KMS-11 (cell line): ENCODE data around the gene ATAD3A.
A peak's percentile ranks its signal among the peaks of the same experiment; 100 is the strongest.

Experiments
- H2AFZ ChIP-seq: fragments of 200-600 bp; sonication (generic); 2 replicates; pipeline ENCODE4 v1.6.1; 2016; ENCODE audit warnings: antibody characterized with exemption, mixed run types, low read depth
- H3K27ac ChIP-seq: fragments of 200-600 bp; sonication (generic); 2 replicates; pipeline ENCODE4 v1.6.1; 2016; ENCODE audit warnings: mild to moderate bottlenecking, mixed run types
- H3K27me3 ChIP-seq: fragments of 200-600 bp; sonication (generic); 2 replicates; pipeline ENCODE4 v1.6.1; 2017; ENCODE audit warnings: mild to moderate bottlenecking, low read depth, mixed run types, moderate library complexity; ENCODE audit not compliant: insufficient read depth
- H3K36me3 ChIP-seq: fragments of 200-600 bp; sonication (generic); 2 replicates; pipeline ENCODE4 v1.6.1; 2017; ENCODE audit warnings: mild to moderate bottlenecking, mixed run types; ENCODE audit not compliant: insufficient read depth
- H3K4me1 ChIP-seq: fragments of 200-600 bp; sonication (generic); 2 replicates; pipeline ENCODE4 v1.6.1; 2016; ENCODE audit warnings: mild to moderate bottlenecking, low read depth, mixed run types; ENCODE audit not compliant: poor library complexity, severe bottlenecking
- H3K4me2 ChIP-seq: fragments of 200-600 bp; sonication (generic); 2 replicates; pipeline ENCODE4 v1.7.0; 2016; ENCODE audit warnings: mild to moderate bottlenecking, mixed run types
- H3K4me3 ChIP-seq: fragments of 200-600 bp; sonication (generic); IDR thresholded peaks from 2 replicates; pipeline ENCODE4 v1.6.1; 2017; ENCODE audit warnings: low read depth, low read length, mixed read lengths; ENCODE audit not compliant: insufficient read depth
- H3K79me2 ChIP-seq: fragments of 200-600 bp; sonication (generic); 2 replicates; pipeline ENCODE4 v1.6.1; 2016; ENCODE audit warnings: low read depth, mixed run types; ENCODE audit not compliant: insufficient read depth
- H3K9ac ChIP-seq: fragments of 200-600 bp; sonication (generic); 2 replicates; pipeline ENCODE4 v1.6.1; 2016; ENCODE audit warnings: mild to moderate bottlenecking, mixed run types
- H4K20me1 ChIP-seq: fragments of 200-600 bp; sonication (generic); 2 replicates; pipeline ENCODE4 v1.6.1; 2016; ENCODE audit warnings: mild to moderate bottlenecking, mixed run types; ENCODE audit not compliant: insufficient read depth
- TF ChIP-seq, protein P1 (sequence below): fragments of 200-600 bp; sonication (generic); conservative IDR thresholded peaks from 2 replicates; pipeline ENCODE4 v1.6.1; 2017; ENCODE audit warnings: low read depth, mild to moderate bottlenecking, antibody characterized with exemption, low read length, moderate library complexity, mixed read lengths

The ATAD3A gene

DNA sequence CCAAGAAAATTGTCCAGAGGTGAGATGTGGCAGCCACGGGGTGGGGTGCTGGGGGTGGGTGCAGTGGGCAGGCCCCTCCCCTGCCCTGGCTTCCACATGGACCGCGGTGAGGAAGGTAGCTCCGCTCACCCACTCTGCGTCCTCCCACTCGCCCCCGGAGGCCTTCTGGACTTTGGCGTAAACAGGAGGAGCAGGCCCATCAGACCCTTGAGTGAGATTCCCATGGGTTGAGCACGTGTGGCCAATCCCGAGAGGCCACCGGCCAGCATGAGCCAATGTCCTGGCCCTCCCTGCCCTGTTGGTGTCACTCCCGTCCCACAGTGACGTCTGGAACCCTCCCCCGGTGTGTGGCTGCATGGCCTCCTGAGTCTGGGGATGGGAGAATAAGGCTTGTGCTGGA, 36.6 kb downstream of the ATAD3A start:
- Histone ChIP-seq H3K4me2 (no peak overlapping the region), H3K4me3 (no peak overlapping the region), H3K27me3 (no peaks in the 10 kb centered on the region), H2AFZ (no peak overlapping the region), H4K20me1 (0 out of 2 replicates have a peak, but pooled peaks cover 8% of the 10 kb centered on the region), H3K4me1 (no peaks in the 10 kb centered on the region), H3K79me2 (peaks cover 12% of the 10 kb centered on the region; the same call in 1 of the 2 replicates), H3K36me3 (no peaks in the 10 kb centered on the region), H3K27ac (no peak overlapping the region), H3K9ac (no peak overlapping the region)
- TF ChIP-seq, protein P1, sequence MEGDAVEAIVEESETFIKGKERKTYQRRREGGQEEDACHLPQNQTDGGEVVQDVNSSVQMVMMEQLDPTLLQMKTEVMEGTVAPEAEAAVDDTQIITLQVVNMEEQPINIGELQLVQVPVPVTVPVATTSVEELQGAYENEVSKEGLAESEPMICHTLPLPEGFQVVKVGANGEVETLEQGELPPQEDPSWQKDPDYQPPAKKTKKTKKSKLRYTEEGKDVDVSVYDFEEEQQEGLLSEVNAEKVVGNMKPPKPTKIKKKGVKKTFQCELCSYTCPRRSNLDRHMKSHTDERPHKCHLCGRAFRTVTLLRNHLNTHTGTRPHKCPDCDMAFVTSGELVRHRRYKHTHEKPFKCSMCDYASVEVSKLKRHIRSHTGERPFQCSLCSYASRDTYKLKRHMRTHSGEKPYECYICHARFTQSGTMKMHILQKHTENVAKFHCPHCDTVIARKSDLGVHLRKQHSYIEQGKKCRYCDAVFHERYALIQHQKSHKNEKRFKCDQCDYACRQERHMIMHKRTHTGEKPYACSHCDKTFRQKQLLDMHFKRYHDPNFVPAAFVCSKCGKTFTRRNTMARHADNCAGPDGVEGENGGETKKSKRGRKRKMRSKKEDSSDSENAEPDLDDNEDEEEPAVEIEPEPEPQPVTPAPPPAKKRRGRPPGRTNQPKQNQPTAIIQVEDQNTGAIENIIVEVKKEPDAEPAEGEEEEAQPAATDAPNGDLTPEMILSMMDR: no peak

DNA sequence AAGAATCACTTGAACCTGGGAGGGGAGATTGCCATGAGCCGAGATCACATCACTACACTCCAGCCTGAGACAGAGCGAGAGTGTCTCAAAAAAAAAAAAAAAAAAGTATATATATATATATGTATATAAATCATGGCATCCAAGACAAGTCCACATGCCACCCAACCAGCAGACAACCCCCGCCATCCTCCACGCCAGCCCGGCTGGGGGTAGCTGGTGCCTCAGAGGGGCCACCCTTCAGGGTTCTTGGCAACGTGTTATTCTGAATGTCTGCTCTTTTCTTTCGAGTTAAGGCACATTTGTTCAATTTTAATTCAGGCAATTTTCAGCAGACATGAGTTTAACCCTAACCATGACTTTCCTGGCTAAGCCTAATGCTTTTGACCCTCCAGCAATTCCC, 38.1 kb downstream of the ATAD3A start:
- Histone ChIP-seq H3K9ac (no peak overlapping the region), H3K4me1 (no peaks in the 10 kb centered on the region), H3K4me3 (no peak overlapping the region), H2AFZ (no peak overlapping the region), H4K20me1 (0 out of 2 replicates have a peak, but pooled peaks cover 8% of the 10 kb centered on the region), H3K36me3 (no peaks in the 10 kb centered on the region), H3K79me2 (peaks cover 12% of the 10 kb centered on the region; the same call in 1 of the 2 replicates), H3K4me2 (no peak overlapping the region), H3K27me3 (no peaks in the 10 kb centered on the region), H3K27ac (no peak overlapping the region)
- TF ChIP-seq, protein P1: no peak

DNA sequence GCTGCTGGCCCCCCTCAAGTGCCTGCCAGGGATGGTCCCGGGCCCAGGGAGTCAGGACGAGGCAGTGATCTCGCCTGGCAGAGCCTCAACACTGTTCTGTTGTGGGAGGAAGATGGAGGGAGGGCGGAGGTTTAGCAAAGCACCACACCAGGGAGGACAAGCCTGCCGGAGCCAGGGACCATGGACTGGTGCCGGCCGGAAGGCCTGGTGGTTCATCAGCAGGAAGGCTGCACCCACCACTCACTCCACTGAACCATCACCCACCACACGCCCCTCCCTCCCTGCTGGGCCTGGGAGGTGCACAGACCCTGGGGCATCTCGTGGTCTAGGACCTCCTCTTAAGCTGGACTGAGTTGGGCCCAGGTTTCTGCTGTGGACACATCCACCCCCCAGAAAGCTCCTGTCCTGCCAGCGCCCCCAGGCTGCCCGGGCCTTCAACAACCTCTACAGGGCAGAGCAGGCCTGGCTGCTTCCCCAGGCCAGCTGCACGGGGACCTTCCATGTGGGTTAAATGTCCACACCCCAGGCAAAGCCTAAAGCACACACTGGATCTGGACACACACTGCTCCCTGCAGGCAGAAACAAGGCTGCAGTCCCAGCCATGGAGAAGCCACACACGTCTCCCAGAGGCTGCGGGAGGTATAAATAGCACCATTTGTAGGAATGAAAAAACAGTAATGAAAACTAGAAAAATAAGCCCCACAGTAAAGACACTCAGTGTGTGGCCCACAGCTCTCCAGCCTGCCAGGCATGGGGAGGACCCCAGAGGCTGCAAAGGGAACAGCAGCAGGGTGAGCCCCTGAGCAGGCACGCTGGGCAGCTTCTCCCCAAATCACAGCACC, 38.9 kb downstream of the ATAD3A start:
- Histone ChIP-seq H3K36me3 (no peaks in the 10 kb centered on the region), H3K27me3 (no peaks in the 10 kb centered on the region), H3K79me2 (peaks cover 12% of the 10 kb centered on the region; the same call in 1 of the 2 replicates), H3K4me3 (no peak overlapping the region), H3K27ac (no peak overlapping the region), H3K4me1 (no peaks in the 10 kb centered on the region), H3K9ac (no peak overlapping the region), H2AFZ (no peak overlapping the region), H3K4me2 (no peak overlapping the region), H4K20me1 (0 out of 2 replicates have a peak, but pooled peaks cover 8% of the 10 kb centered on the region)
- TF ChIP-seq, protein P1: peak; percentile 39; the same call in 1 of the 2 replicates

DNA sequence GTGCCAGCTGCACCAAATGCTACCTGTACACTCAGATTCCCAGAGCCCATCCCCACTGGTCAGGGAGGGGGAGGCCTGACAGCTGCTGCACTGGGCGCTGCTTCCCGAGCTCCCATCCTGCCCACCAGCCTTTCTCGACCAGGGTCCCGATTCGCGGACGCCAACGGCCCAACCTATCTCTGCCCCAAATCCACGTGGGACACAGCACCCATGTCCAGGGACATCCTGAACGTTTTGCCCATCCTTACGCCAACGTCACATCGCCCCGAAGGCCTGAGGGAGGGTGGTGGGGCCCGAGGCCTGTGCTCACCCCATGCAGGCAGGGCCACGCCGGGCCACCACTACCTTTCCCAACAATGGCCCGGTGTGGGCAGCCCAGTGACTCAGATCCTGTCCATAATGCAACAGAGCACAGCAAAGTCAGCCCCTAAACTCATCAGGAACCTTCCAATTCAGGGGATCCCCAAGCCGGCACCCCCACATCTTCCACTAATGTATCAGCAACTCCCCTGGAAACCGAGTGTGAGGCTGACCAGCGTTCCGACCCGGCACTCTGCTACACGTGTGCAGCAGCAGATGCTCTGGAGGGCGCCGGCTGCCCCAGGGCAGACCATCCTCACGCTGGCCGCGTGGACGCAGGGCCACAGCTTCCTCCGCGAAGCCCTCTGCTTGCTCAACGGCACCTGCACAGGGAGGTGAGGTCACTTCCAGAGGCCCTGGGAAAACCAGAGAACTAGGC, 39.7 kb downstream of the ATAD3A start:
- H3K4me2 ChIP-seq: no peak overlapping the region

More for the DNA sequence above, 39.7 kb downstream of the ATAD3A start:
- H4K20me1 ChIP-seq: 0 out of 2 replicates have a peak, but pooled peaks cover 8% of the 10 kb centered on the region
- H3K27ac ChIP-seq: no peak overlapping the region
- no peaks in the 10 kb centered on the region for H3K4me1 ChIP-seq
- H3K79me2 ChIP-seq: peaks cover 12% of the 10 kb centered on the region; the same call in 1 of the 2 replicates
- TF ChIP-seq, protein P1: no peak
- no peaks in the 10 kb centered on the region for H3K36me3 ChIP-seq
- no peaks in the 10 kb centered on the region for H3K27me3 ChIP-seq
- H3K4me3 ChIP-seq: no peak overlapping the region
- no peak overlapping the region for H3K9ac ChIP-seq
- no peak overlapping the region for H2AFZ ChIP-seq
